ENCODE measurements around the gene LPAR5.

DNA sequence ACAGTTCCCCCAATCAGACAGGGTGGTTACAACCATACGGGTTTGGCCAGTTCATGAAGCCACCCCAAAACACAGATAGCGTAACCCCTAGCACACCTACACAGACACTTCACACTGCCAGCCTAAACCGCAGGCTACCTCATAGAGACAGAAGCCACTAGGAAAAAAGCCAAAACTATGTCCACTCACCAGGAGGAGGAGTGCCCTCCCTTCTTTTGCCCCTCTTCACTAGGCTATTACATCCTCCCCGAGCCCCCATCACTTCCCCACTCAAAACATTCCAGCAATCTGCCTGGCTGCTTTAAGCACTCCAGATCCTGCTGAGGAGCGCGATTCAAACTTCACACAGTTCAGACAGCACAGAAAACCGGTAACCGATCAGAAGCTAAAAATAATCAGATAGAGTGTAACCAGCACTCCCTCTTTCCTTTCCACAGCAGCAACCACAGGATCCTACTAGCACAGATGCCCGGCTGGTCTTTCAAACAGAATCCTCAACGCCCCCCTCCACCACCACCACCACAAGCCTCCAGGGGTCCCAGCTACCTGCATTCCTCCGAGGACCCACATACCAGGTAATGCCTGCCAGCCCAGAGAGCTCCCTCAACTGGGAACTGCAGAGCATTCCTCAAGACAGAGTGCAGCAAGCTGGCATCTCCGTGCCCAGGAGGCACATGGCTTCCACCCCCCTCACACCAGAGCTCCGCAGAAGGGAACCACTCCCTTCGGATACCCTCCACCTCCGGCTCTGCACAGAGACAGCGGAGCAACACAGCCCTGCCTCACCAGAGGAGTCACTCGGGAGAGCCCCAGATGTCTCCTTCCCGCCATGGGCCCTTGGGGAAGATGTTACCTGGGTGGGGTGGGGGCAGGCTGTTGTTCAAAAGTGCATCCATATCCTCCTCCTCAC, 30.1 kb downstream of the LPAR5 start:
- TF ChIP-seq IRF2 (CRISPR knock-in tag; IDR thresholded peaks at IDR 0.05; ENCODE audit: borderline replicate concordance, low read depth), result no peak
- TF ChIP-seq, protein P1, sequence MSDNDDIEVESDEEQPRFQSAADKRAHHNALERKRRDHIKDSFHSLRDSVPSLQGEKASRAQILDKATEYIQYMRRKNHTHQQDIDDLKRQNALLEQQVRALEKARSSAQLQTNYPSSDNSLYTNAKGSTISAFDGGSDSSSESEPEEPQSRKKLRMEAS (CRISPR knock-in tag; IDR thresholded peaks at IDR 0.05), result peak; percentile 51; the same call in 1 of the 2 replicates
- TF ChIP-seq SMAD3 (CRISPR knock-in tag; IDR thresholded peaks at IDR 0.05; ENCODE audit: borderline replicate concordance), result no peak

Measured in WTC11 (cell line).